Measurements from ENCODE around the gene C2CD2. TPM values are rescaled to one million over a fixed set of nuclear protein-coding genes. Genes with fewer than 3 reads are reported as not detected.
"Not testable (repeated sequence)": the region's sequence is repeated elsewhere in the genome, so short reads cannot be mapped to it uniquely, and the experiment has no call there.

Gene C2CD2
- total RNA-seq, 1 donor from 2014 or later: 45.0 TPM

DNA sequence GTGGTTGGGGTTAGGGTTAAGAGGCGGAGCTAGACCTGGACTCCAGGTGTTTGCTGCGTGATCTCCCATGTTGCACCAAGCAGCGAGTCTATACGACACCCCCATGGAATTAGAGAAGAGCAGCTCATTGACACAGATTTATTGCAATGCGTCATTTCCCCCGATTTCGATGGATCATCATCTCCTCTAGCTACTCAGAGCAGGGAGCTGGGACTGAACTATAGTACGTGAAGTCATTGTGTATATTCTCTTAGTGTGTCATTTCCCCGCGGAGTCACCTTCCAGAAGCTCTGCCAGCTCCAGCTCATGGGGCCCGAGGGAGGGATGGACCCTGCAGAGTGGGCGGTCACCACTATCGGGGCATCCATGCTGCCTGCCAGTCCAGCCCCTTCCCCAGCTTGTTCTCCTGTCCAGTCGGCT is 7.5 kb upstream of the C2CD2 start:
- intact Hi-C loops (cut with DNase I): no loop called here
- no peak overlapping the region for H3K27ac ChIP-seq
- H3K36me3 ChIP-seq: no peaks in the 10 kb centered on the region
- H3K4me1 ChIP-seq: peaks cover 3 to 23% of the 10 kb centered on the region in 2 donors
- no peaks in the 10 kb centered on the region for H3K9me3 ChIP-seq
- no peak for TF ChIP-seq CTCF (IDR thresholded peaks at IDR 0.05)
- no peaks in the 10 kb centered on the region for H3K27me3 ChIP-seq
- DNase-seq (ENCODE audit: low spot score in 2 of 2): no peak
- no peak overlapping the region for H3K4me3 ChIP-seq

- H3K4me3 ChIP-seq: no peak overlapping the region
- intact Hi-C loops (cut with DNase I): no loop called here
- H3K27ac ChIP-seq: no peak overlapping the region
- no peak for TF ChIP-seq CTCF (IDR thresholded peaks at IDR 0.05)
- no peaks in the 10 kb centered on the region for H3K9me3 ChIP-seq
- H3K4me1 ChIP-seq: peaks cover 3 to 23% of the 10 kb centered on the region in 2 donors
- DNase-seq (ENCODE audit: low spot score in 2 of 2): no peak
- H3K27me3 ChIP-seq: no peaks in the 10 kb centered on the region
- no peaks in the 10 kb centered on the region for H3K36me3 ChIP-seq
Measured at GRCh38 chr21:41960386-41960785, 6.6 kb upstream of the C2CD2 start.

- H3K4me1 ChIP-seq: peaks cover 3 to 23% of the 10 kb centered on the region in 2 donors
Measured at GRCh38 chr21:41959697-41960096, 5.9 kb upstream of the C2CD2 start.

GRCh38 chr21:41958886-41959563 is 5.2 kb upstream of the C2CD2 start:
- DNase-seq (ENCODE audit: low spot score in 2 of 2): peak; percentile 57 to 93
- H3K36me3 ChIP-seq: no peaks in the 10 kb centered on the region
- H3K27ac ChIP-seq: peak overlapping the region; percentile 90
- H3K9me3 ChIP-seq: no peaks in the 10 kb centered on the region
- intact Hi-C loops (cut with DNase I): loop anchor here (1.0 to 10.0 kb wide), 9 partner anchors 35 to 1904 kb away; partner anchors contain the start of genes PRDM15, RIPK4 and ZBTB21
- H3K4me1 ChIP-seq: peaks cover 3 to 23% of the 10 kb centered on the region in 2 donors
- H3K27me3 ChIP-seq: no peaks in the 10 kb centered on the region
- TF ChIP-seq CTCF (IDR thresholded peaks at IDR 0.05): no peak
- no peak overlapping the region for H3K4me3 ChIP-seq

More at GRCh38 chr21:41959697-41960096, 5.9 kb upstream of the C2CD2 start:
- DNase-seq (ENCODE audit: low spot score in 2 of 2); H3K4me3 ChIP-seq; H3K27me3 ChIP-seq; H3K36me3 ChIP-seq; H3K9me3 ChIP-seq: not testable (repeated sequence)
- peak overlapping the region; percentile 90 for H3K27ac ChIP-seq
- intact Hi-C loops (cut with DNase I): loop anchor here (1.0 to 10.0 kb wide), 7 partner anchors 35 to 1905 kb away; partner anchors contain the start of genes PRDM15, RIPK4 and ZBTB21

- DNase-seq (ENCODE audit: low spot score in 2 of 2): peak in 1 of 2 donors; percentile 91
- H3K27me3 ChIP-seq: no peaks in the 10 kb centered on the region
- H3K27ac ChIP-seq: peak overlapping the region; percentile 90
- intact Hi-C loops (cut with DNase I): loop anchor here (1.0 to 10.0 kb wide), 7 partner anchors 79 to 1903 kb away; partner anchors contain the start of genes PRDM15 and RIPK4
- peaks cover 7 to 23% of the 10 kb centered on the region in 2 donors for H3K4me1 ChIP-seq
- peak; percentile 31 to 51 (median 47) for TF ChIP-seq CTCF (IDR thresholded peaks at IDR 0.05)
- H3K9me3 ChIP-seq: no peaks in the 10 kb centered on the region
- H3K36me3 ChIP-seq: no peaks in the 10 kb centered on the region
- H3K4me3 ChIP-seq: no peak overlapping the region
Measured at GRCh38 chr21:41957991-41958766, 4.4 kb upstream of the C2CD2 start.

Data from ascending aorta (tissue), 2 donors.